NCI-H460 (cell line): Measurements from ENCODE around the gene HP1BP3. TPM values are rescaled to one million over a fixed set of nuclear protein-coding genes. Genes with fewer than 3 reads are reported as not detected.

Experiments used
- DNase-seq: peaks from one replicate; pipeline ENCODE4 v3.0.0-alpha.2; 2016; ENCODE audit warnings: low read depth; ENCODE audit errors: extremely low read depth
- total RNA-seq: library from RNA; depleted of rRNA; stranded (reverse); fragments of >200 nt; shearing (Covaris generic); gene quantifications from 2 replicates; pipeline ENCODE4 v1.2.3, GENCODE V29; 2014; rRNA removed

HP1BP3 gene
- total RNA-seq, 1 experiment from 2014 or later: 154 TPM

DNA sequence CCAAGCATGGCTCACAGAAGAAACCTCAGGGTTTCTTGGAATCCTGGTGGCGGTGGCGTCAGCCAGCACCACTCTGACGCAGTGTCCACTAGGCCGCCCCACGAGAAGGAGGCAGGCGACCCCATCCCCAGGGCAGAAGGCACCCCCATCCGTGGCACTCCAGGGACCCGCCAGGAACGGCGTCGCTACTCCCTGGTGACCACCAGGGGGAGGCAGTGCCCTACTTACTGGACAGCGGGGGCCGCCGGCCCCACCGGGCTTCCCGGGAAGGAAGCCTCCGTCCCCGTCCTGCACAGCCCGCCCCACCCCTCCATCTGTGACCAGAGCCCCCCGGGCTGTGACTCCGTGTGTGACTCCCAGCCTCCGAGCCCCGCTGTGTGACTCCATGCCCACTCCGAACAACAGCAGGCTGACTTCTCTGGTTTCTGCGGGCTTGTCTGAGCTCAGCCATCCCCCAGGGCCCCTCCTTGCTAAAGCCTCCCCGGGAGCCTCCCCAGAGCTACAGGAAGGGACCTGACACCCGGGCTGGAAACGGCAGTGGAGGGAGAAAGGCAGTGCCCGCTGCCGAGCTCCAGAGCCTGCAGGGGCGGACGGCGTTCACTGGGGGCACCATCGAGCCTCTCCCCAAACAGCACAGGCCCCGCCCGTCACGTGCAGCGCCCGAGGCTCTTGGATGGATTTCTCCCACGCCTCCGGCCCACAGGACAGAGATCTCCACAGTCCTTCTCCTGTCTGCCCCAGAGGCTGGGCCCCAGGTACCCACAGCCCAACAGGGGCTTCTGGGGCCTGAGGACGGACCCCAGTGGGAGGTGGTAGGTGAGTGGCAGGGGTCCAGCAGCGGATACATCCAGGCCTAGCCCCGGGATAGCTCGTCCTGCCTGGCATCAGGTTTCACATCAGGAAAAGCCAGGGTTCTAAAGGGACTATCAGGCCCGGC is 90.4 kb downstream of the HP1BP3 start:
- peak; percentile 68 for DNase-seq

DNA sequence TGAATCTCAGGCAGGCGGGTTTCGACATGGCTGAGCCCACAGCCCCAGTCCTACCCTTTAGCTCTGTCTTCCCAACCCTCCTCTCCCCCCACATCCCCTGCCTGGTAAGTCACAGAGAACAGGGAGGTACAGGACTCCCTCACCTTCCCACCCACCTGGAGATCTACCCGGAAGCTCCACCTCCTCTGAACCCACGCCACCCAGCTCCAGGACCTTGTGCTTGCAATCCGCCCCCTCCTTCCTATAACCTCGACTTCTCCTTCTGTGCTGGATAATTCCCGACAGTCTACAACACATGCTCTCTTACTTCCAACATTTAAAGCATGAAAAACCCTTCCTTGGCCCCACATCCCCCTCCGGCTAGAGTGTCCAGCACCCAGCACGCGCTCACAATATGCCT is 91.6 kb downstream of the HP1BP3 start:
- no peak for DNase-seq

DNA sequence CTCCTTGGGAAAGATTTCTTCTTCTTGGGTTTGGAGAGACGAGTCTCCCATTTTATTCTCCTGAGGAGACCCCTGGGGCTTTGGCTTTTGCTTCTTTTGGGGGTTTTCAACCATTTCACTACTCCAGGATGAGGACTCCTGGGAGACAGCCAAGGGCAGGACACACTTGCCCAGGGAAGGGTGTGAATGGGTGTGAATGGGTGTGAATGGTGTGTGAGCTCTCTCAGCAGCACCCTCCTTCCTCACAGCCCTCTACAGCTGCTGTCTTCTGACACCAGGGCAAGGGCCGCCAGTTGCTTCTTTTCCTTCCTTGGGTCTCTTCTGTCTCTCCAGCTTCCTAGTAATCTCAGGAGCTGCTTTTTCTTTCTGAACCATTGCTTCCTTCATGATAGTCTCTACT is 93.5 kb downstream of the HP1BP3 start:
- DNase-seq: no peak

Other genes with a start within 250 kb of the HP1BP3 start
- gene FAM43B, start 234.7 kb downstream of the HP1BP3 start, total RNA-seq: not detected in 2 replicates
- gene CDA, start 198.2 kb downstream of the HP1BP3 start, total RNA-seq: 0.35 TPM in 1 of 2 replicates, not detected in the other
- 6.1 and 6.7 TPM in 2 replicates for gene PINK1, start 153.8 kb downstream of the HP1BP3 start, total RNA-seq
- gene DDOST, start 125.9 kb downstream of the HP1BP3 start, total RNA-seq: 275 and 282 TPM in 2 replicates
- gene KIF17, start 69.3 kb downstream of the HP1BP3 start, total RNA-seq: 0.25 and 0.46 TPM in 2 replicates
- 0.87 and 0.92 TPM in 2 replicates for gene SH2D5, start 54.6 kb downstream of the HP1BP3 start, total RNA-seq